DOHH2 (cell line): ENCODE results near the gene TMEFF2.

Experiments used
- H3F3A ChIP-seq: fragments of 200-600 bp; sonication (generic), shearing (Covaris generic); 2 replicates; pipeline ENCODE4 v1.6.0; 2016; ENCODE audit warnings: antibody characterized with exemption, mild to moderate bottlenecking; ENCODE audit not compliant: control insufficient read depth, insufficient read depth
- H3K27ac ChIP-seq: fragments of 200-600 bp; sonication (generic); 2 replicates; pipeline ENCODE4 v1.5.1; 2014; ENCODE audit warnings: low read depth, mild to moderate bottlenecking, low read length, moderate library complexity
- H3K27me3 ChIP-seq: fragments of 200-600 bp; sonication (generic); 2 replicates; pipeline ENCODE4 v1.6.1; 2014; ENCODE audit warnings: mild to moderate bottlenecking, low read length, mixed read lengths; ENCODE audit not compliant: control insufficient read depth
- H3K36me3 ChIP-seq: fragments of 200-600 bp; sonication (generic); 2 replicates; pipeline ENCODE4 v1.6.1; 2014; ENCODE audit warnings: mild to moderate bottlenecking, low read length, moderate library complexity, mixed read lengths; ENCODE audit not compliant: control insufficient read depth
- H3K4me1 ChIP-seq: fragments of 200-600 bp; sonication (generic); 2 replicates; pipeline ENCODE4 v1.6.1; 2014; ENCODE audit warnings: mild to moderate bottlenecking, low read length, mixed read lengths; ENCODE audit not compliant: control insufficient read depth
- H3K4me2 ChIP-seq: fragments of 200-600 bp; sonication (generic); 2 replicates; pipeline ENCODE4 v1.6.0; 2014; ENCODE audit warnings: mild to moderate bottlenecking, low read length, moderate library complexity
- H3K4me3 ChIP-seq: fragments of 200-600 bp; sonication (generic); 2 replicates; pipeline ENCODE4 v1.5.1; 2014; ENCODE audit warnings: mild to moderate bottlenecking, low read length, mixed read lengths
- H3K79me2 ChIP-seq: fragments of 200-600 bp; sonication (generic); 2 replicates; pipeline ENCODE4 v1.6.1; 2014; ENCODE audit warnings: mild to moderate bottlenecking, low read length, mixed read lengths; ENCODE audit not compliant: control insufficient read depth
- H3K9me2 ChIP-seq: fragments of 200-600 bp; sonication (generic); replicated peaks from 2 replicates; pipeline ENCODE4 v1.6.1; 2014; ENCODE audit warnings: mild to moderate bottlenecking, low read length, mixed read lengths; ENCODE audit not compliant: control insufficient read depth
- H3K9me3 ChIP-seq: fragments of 200-600 bp; sonication (generic); 2 replicates; pipeline ENCODE4 v1.6.1; 2014; ENCODE audit warnings: antibody characterized with exemption, low read length, mixed read lengths; ENCODE audit not compliant: control insufficient read depth, insufficient read depth
- H4K20me1 ChIP-seq: fragments of 200-600 bp; sonication (generic); 2 replicates; pipeline ENCODE4 v1.6.0; 2014; ENCODE audit warnings: low read depth, mild to moderate bottlenecking, antibody characterized with exemption, low read length, moderate library complexity; ENCODE audit not compliant: control insufficient read depth, insufficient read depth
- EZH2phosphoT487 ChIP-seq: fragments of 200-600 bp; sonication (generic); IDR thresholded peaks from 2 replicates; pipeline ENCODE4 v1.6.1; 2017; ENCODE audit warnings: borderline replicate concordance, mild to moderate bottlenecking, antibody characterized with exemption, low read length, moderate library complexity, mixed read lengths
- TF ChIP-seq, protein P1 (sequence below): fragments of 200-600 bp; sonication (generic); IDR thresholded peaks from one replicate; pipeline ENCODE4 v1.5.1; 2014; ENCODE audit warnings: antibody characterized with exemption, mild to moderate bottlenecking, low read depth, low read length; ENCODE audit not compliant: poor library complexity, severe bottlenecking

The TMEFF2 gene

DNA sequence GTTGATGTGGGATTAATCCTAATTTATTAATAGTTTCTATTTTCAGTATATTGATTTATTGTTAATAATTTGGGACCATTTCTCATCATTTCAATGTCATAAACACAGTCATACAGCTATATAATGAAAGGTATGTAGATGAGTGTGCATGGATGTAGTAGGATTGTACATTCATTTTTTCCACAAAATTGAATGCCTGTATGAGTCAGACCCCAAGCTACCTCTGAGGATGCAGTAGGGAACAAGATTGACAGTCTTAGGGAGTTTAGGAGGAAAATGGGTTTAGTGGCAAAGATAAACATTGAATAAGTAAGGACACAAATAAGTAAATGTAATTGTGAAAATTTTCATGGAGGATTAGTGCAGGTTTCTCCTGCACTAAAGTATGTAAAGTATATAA is 14.1 kb upstream of the TMEFF2 start:
- H3K27ac ChIP-seq, result no peak overlapping the region
- H3K9me3 ChIP-seq, result no peaks in the 10 kb centered on the region
- no peaks in the 10 kb centered on the region for H4K20me1 ChIP-seq
- no peaks in the 10 kb centered on the region for H3K36me3 ChIP-seq
- TF ChIP-seq, protein P1, sequence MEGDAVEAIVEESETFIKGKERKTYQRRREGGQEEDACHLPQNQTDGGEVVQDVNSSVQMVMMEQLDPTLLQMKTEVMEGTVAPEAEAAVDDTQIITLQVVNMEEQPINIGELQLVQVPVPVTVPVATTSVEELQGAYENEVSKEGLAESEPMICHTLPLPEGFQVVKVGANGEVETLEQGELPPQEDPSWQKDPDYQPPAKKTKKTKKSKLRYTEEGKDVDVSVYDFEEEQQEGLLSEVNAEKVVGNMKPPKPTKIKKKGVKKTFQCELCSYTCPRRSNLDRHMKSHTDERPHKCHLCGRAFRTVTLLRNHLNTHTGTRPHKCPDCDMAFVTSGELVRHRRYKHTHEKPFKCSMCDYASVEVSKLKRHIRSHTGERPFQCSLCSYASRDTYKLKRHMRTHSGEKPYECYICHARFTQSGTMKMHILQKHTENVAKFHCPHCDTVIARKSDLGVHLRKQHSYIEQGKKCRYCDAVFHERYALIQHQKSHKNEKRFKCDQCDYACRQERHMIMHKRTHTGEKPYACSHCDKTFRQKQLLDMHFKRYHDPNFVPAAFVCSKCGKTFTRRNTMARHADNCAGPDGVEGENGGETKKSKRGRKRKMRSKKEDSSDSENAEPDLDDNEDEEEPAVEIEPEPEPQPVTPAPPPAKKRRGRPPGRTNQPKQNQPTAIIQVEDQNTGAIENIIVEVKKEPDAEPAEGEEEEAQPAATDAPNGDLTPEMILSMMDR, result no peak
- TF ChIP-seq EZH2phosphoT487, result no peak
- no peaks in the 10 kb centered on the region for H3K79me2 ChIP-seq
- H3F3A ChIP-seq, result no peaks in the 10 kb centered on the region
- H3K4me1 ChIP-seq, result no peaks in the 10 kb centered on the region
- H3K4me3 ChIP-seq, result no peak overlapping the region
- no peaks in the 10 kb centered on the region for H3K9me2 ChIP-seq
- no peak overlapping the region for H3K4me2 ChIP-seq
- no peaks in the 10 kb centered on the region for H3K27me3 ChIP-seq

DNA sequence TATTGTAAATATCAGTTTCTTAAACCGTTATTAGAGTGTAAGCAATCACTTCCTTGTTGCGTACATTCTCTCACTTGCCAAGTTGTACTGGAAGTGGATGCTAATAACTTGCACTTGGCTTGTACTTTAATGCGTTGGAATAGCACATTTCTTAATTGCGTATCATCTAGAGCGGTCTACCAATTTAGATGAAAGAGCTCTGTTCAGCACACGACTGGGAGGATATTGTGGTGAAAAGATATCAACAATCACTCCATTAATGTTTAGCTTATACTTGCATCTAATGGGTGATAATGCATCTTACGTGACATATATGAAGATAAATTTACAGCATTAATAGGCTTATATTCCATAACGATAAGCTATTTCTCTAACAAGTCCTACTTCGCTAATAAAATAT is 11.7 kb upstream of the TMEFF2 start:
- Histone ChIP-seq H3F3A (no peaks in the 10 kb centered on the region), H3K36me3 (no peaks in the 10 kb centered on the region), H3K9me3 (no peaks in the 10 kb centered on the region), H3K79me2 (no peaks in the 10 kb centered on the region), H3K9me2 (no peaks in the 10 kb centered on the region), H3K27me3 (no peaks in the 10 kb centered on the region), H4K20me1 (no peaks in the 10 kb centered on the region), H3K27ac (no peak overlapping the region), H3K4me1 (no peaks in the 10 kb centered on the region), H3K4me3 (no peak overlapping the region), H3K4me2 (no peak overlapping the region)
- no peak for TF ChIP-seq EZH2phosphoT487
- TF ChIP-seq, protein P1, result no peak

DNA sequence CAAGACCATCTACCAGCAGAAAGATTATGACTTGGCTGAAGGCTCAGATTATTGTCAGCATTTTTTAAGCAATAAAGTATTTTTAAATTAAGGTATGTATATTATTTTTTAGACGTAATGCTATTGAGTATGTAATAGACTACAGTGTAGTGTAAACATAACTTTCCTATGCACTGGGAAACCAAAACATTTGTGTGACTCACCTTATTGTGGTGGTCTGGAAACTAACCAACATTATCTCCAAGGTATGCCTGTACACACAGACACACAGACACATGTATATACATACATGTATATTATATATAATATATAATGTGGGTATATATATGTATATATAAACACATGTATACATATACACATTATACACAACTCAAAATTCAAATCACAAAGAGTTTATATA is 9.1 kb upstream of the TMEFF2 start:
- Histone ChIP-seq H3F3A (no peaks in the 10 kb centered on the region), H3K9me3 (no peaks in the 10 kb centered on the region), H3K27ac (no peak overlapping the region), H3K27me3 (no peaks in the 10 kb centered on the region), H3K36me3 (no peaks in the 10 kb centered on the region), H3K4me3 (no peak overlapping the region), H3K79me2 (no peaks in the 10 kb centered on the region), H4K20me1 (no peaks in the 10 kb centered on the region), H3K9me2 (no peaks in the 10 kb centered on the region), H3K4me2 (no peak overlapping the region), H3K4me1 (no peaks in the 10 kb centered on the region)
- TF ChIP-seq, protein P1, result no peak

DNA sequence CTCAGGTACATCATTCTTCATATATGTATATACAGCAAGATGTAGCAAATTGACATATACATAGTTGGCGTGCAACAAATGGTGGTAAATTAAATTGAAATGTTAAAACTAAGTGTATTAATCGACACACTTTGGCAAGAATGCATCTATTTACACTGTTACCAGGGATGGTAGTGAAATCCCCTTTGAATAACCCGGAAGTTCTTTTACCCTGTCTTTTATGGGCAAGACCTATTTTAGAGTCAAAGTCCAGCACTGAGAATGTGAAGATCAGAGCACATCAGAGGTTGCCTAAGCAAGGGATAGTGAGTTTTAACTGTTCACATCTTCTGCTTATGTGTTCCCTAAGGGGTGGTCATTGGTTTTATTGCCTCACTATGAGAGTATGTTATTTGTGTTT is 7.6 kb upstream of the TMEFF2 start:
- TF ChIP-seq, protein P1, result no peak
- no peak for TF ChIP-seq EZH2phosphoT487
- Histone ChIP-seq H3K27me3 (no peaks in the 10 kb centered on the region), H4K20me1 (no peaks in the 10 kb centered on the region), H3K79me2 (no peaks in the 10 kb centered on the region), H3K9me3 (no peaks in the 10 kb centered on the region), H3K27ac (no peak overlapping the region), H3K9me2 (no peaks in the 10 kb centered on the region), H3K4me1 (no peaks in the 10 kb centered on the region), H3F3A (no peaks in the 10 kb centered on the region), H3K4me2 (no peak overlapping the region), H3K4me3 (no peak overlapping the region), H3K36me3 (no peaks in the 10 kb centered on the region)
